HG02610 (cell line): ENCODE results near the gene H3-3A.
A peak's percentile ranks its signal among the peaks of the same experiment; 100 is the strongest.
"Not testable (repeated sequence)": the region's sequence is repeated elsewhere in the genome, so short reads cannot be mapped to it uniquely, and the experiment has no call there.

Experiments used
- ATAC-seq: cut with Tn5 transposase; IDR thresholded peaks from one replicate; pipeline ENCODE4 v1.9.1; 2021; ENCODE audit warnings: mild to moderate bottlenecking, moderate library complexity; ENCODE audit not compliant: unreplicated experiment

Gene H3-3A

DNA sequence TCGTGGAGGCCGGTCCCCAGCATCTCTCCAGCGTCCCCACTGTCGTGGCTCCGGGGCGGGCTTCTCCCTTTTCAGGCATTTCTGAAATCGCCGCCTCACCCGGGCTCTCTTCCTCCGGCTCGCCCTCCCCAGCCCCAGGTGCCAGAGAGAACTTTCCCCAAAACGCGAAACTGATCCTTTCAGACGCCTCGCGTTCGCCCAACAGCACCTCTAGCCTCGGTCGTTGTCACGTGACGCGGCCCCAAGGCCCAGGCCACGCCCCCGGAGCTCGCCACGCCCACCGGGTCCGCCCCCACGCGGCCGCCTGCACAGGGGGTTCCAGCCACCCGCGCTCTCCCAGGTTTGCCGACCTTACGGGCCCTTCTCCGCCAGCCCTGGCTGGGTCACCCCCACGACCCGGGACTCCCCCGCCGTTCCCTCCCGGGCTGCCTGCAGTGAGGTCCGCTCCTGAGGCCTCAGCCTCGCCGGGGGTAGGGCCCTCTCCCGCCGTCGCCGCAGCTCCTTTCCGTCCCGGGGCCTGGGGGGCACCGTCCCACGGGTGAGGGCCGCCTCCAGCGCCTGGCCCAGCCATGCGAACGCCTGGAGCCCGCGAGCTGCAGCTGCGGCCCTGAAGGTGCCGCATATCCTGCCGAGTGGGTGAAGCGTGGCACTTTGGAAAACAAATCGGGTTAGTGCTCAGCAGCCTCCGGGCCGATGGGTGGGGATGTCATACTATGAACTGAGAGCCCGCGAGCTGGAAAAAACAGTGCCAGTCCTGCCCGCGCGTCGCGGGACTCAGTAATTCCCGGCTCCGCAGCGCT lies 21.0 kb downstream of the H3-3A start:
- peak; percentile 86 for ATAC-seq

GRCh38 chr1:226085675-226086285 lies 23.3 kb downstream of the H3-3A start:
- no peak for ATAC-seq

- ATAC-seq = no peak
Measured at GRCh38 chr1:226086776-226087175, 24.3 kb downstream of the H3-3A start.

DNA sequence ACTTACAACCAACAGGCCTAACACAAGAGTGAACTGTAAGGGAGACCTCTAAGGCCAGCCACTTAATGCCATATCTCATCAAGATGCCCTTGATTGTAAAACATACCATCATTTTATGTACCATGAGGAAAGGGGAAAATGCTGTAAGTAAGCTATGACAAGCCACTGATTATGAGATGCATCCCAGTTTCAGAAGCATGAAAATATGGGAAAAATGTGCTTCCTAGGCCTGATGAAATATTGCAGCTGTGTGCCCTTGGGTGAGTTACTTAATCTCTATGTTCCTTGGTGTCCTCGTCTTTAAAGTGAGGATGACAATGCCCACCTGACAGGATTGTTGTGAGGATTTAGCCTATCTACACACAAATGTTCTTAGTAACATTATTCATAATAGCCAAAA lies 28.9 kb downstream of the H3-3A start:
- ATAC-seq = no peak

GRCh38 chr1:226092048-226092820 lies 29.7 kb downstream of the H3-3A start:
- ATAC-seq = not testable (repeated sequence)

DNA sequence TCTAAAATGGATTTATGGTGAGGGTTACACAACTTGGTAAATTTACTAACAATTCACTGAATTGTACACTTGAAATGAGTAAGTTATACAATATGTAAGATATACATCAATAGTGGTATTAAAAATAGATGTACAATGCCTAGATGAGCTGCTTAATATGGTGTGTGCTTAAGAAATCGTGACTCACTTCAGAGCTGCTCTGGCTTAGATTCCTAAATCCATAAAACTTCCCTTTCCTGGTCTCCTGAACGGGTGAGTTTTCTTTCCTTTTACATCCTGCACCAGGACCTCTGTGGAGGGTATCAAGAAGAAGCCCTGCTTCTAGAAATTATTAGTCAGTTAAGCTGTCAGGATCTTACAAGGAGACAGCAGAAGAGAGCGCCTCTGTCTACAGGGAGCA lies 30.4 kb downstream of the H3-3A start:
- no peak for ATAC-seq

DNA sequence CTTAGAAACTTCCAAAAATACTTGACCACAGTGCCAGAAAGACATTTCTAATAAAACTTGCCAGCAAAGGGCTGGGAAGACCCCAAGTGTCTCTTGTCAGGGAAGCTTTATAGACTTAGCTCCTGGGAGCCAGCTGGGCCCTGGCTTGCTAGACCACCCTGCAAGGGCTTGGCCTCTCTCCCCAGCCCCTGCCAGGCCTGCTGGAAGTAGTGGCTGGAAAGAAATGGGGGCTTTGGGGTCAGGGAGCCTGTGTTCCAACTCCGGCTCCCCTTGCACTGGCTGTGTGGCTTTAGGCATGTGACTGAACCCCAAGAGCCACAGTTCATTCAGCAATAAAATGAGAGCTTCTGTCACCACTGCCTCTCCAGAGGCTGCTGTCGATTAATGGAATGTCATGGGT lies 31.1 kb downstream of the H3-3A start:
- ATAC-seq = no peak

DNA sequence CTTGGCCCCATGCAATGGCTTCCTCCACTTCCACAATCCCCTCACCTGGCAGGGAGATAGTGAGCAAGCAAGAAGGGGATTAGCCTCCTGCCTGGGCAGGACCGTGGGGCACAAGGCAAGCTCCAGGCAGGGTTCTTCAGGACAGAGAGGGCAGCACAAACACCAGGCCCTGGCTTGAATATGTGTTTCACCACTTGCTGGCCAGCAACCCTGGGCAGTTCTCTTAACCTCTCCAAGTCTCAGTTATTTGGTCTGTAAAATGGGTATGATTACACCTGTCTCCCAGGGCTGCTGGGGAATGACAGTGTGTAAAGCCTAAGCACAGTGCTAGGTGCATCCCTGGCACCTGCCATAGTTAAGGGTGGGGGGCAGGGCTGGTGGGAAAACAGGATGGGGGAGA lies 31.9 kb downstream of the H3-3A start:
- no peak for ATAC-seq

GRCh38 chr1:226095286-226095685 lies 32.8 kb downstream of the H3-3A start:
- ATAC-seq = no peak

GRCh38 chr1:226097866-226098625 lies 35.5 kb downstream of the H3-3A start:
- ATAC-seq = no peak

- ATAC-seq = no peak
Measured at GRCh38 chr1:226098870-226099835, 36.6 kb downstream of the H3-3A start.

DNA sequence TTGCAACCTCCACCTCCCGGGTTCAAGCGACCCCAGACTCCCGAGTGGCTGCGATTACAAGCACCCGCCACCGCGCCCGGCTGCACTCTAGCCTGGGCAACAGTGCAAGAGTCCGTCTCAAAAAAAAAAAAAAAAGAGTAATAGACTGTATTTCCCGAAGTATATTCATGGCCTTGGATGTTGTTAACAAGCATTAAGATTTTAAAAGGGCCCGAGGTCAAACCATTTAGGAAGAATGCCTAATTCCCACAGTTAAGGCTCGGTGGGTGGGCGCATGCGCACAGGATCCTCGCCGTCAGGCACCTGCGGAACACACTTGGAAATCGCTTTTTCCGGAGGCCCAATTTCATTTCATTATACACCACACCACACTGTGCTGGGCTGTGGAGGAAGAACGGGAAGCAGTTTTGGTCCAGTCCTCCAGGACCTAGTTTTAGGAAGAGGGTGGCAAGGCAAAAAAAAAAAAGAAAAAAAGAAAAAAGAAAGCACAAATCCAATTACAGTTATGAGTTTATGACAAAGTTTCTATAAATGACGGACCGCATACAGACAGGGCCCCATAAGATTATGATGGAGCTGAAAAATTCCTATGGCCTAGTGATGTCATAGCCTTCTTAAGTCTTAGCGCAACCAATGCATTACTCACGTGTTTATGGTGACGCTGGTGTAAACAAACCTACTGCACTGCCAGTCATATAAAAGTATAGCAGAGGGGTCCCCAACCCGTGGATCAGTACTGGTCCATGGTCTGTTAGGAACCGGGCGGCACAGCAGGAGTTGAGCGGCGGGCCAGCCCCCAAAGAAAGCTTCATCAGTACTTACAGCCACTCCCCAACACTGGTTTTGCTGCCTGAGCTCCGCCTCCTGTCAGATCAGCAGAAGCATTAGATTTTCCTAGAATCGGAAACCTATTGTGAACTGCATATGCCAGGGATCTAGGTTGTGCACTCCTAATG lies 38.2 kb downstream of the H3-3A start:
- ATAC-seq = no peak

DNA sequence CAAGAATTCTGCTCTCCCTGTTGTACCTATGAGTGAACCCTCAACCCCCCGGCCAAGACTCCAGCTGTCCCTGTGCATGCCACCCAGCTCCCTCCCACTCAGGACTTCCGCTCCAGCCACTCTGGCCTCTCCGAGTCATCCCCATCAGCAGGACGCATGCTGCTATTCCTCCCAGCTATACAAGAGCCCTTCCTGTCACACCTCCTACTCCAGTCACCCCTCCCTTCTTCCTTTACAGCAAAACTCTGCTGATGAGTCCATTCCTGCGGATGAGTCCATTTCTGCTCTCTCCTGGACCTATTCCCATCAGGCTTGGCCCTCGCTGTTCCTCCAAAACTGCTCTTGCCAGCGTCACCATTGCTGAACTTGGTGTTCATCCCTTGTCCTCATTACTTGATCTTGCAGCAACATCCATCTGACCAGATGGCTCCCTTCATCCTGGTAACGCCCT lies 42.2 kb downstream of the H3-3A start:
- ATAC-seq = no peak

DNA sequence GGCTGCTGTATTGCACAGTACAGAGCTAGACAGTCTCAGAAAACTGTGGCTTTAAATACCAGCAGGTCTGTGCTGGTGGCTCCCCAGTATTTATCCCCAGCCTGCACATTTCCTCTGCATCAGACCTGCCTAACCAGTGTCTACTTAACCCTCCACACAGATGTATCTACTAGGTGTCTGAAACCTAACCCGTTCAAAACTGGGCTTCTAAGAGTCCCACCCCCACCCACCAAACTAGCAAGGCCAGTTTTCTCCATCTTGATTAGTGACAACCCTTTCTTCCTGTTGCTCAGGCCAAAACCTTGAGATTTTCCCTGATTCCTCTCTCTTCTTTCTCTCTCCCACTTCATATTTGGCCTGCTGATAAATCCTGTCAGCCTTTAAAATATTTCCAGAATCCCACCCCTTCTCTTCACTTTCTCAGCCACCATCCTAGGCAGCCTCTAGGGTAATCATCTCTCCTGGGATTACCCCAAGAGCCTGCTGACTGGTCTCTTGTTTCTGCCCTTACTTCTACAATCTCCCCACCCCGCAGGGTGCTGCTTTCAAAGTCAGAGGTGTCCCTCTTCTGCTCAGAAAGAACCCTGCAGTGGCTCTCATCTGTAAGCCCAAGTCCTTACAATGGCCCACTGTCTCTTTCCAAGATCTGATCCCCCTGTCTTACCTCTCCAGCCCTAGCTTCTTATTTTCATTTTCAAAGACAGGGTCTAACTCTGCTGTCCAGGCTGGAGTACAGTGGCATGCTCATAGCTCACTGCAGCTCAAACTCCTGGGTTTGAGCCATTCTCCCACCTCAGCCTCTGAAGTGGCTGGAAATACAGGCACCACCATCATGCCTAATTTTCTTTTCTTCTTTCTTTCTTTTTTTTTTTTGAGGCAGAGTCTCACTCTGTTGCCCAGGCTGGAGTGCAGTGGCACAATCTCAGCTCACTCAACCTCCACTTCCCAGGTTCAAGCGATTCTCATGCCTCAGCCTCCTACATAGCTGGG lies 45.2 kb downstream of the H3-3A start:
- ATAC-seq = no peak

DNA sequence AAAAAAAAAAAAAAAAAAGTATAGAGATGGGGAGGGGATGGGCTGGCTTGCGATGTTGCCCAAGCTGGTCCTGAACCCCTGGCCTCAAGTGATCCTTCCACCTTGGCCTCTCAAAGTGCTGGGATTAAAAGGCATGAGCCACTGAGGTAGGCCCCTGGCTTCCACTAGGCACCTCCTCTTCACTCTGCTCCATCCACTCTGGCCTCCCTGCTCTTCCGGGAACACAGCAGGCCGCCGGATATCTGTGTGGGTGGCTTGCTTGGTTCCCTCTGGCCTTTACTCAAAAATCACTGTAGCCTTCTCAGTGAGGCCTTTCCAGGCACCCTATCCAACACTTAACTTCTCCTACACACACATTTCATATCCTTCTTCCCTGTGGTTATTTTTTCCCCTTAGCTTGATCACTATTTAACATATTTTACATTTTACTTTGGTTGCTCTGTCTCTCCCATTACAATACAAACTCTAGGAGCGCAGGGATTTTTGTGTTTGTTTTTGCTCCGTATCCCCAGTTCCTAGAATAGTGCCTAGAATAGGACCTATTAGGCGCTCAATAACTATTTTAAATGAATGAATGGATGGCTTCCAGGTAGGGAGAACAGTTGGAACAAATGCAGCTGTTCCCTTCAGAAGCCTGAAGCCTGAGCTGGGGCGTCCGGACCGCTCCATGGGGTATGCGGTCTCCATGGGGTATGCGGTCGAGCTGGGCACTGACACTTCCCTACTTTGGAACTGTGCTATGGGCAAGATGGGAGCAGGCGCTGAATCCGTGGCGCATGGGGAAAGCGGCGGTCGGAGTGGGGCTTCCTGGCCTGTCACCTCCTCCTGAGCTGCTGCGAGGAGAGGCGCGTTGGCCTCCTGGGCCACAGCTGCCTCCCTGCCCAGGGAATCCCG lies 46.7 kb downstream of the H3-3A start:
- no peak for ATAC-seq

- peak; percentile 80 for ATAC-seq
Measured at GRCh38 chr1:226109829-226110248, 47.3 kb downstream of the H3-3A start.
